Measurements from ENCODE around the gene TEX50. TPM values are rescaled to one million over a fixed set of nuclear protein-coding genes. Genes with fewer than 3 reads are reported as not detected.
"Not testable (repeated sequence)": the region's sequence is repeated elsewhere in the genome, so short reads cannot be mapped to it uniquely, and the experiment has no call there.

Gene TEX50
- total RNA-seq (2012; rRNA removed) = not detected in 2 replicates

- Histone ChIP-seq H3K9me3 (replicated peaks; ENCODE audit: low read length) (no peaks in the 10 kb centered on the region), H3K4me3 (ENCODE audit: low read length) (no peak within 1 kb of the TSS), H3K27me3 (ENCODE audit: control insufficient read depth, insufficient read depth, low read length) (no peaks in the 10 kb centered on the region), H3K4me1 (ENCODE audit: control insufficient read depth, insufficient read depth, low read length) (no peaks in the 10 kb centered on the region), H3K36me3 (ENCODE audit: insufficient read depth, low read length) (no peaks in the 10 kb centered on the region), H3K4me2 (ENCODE audit: low read length) (no peak within 1 kb of the TSS), H3K9ac (ENCODE audit: low read depth, low read length) (no peak within 1 kb of the TSS)
Measured at GRCh38 chr1:173635116-173635515, at the start of gene TEX50. TEX50 (plus strand) TSS chr1:173635338; CDS start chr1:173635522, 184 bp downstream.

GRCh38 chr1:173590557-173590956 lies 44.6 kb upstream of the TEX50 start:
- H3K4me1 ChIP-seq (ENCODE audit: control insufficient read depth, insufficient read depth, low read length) = no peaks in the 10 kb centered on the region
- no peaks in the 10 kb centered on the region for H3K27me3 ChIP-seq (ENCODE audit: control insufficient read depth, insufficient read depth, low read length)
- H3K9ac ChIP-seq (ENCODE audit: low read depth, low read length) = no peak overlapping the region
- H3K9me3 ChIP-seq (replicated peaks; ENCODE audit: low read length) = no peaks in the 10 kb centered on the region
- no peaks in the 10 kb centered on the region for H3K36me3 ChIP-seq (ENCODE audit: insufficient read depth, low read length)
- no peak overlapping the region for H3K4me3 ChIP-seq (ENCODE audit: low read length)
- no peak overlapping the region for H3K4me2 ChIP-seq (ENCODE audit: low read length)

- H3K4me3 ChIP-seq (ENCODE audit: low read length); H3K4me2 ChIP-seq (ENCODE audit: low read length); H3K9ac ChIP-seq (ENCODE audit: low read depth, low read length); H3K9me3 ChIP-seq (replicated peaks; ENCODE audit: low read length); H3K4me1 ChIP-seq (ENCODE audit: control insufficient read depth, insufficient read depth, low read length); H3K36me3 ChIP-seq (ENCODE audit: insufficient read depth, low read length); H3K27me3 ChIP-seq (ENCODE audit: control insufficient read depth, insufficient read depth, low read length): not testable (repeated sequence)
Measured at GRCh38 chr1:173591138-173591537, 44.0 kb upstream of the TEX50 start.

GRCh38 chr1:173596097-173596825 lies 38.9 kb upstream of the TEX50 start:
- no peak overlapping the region for H3K4me2 ChIP-seq (ENCODE audit: low read length)
- no peaks in the 10 kb centered on the region for H3K27me3 ChIP-seq (ENCODE audit: control insufficient read depth, insufficient read depth, low read length)
- H3K36me3 ChIP-seq (ENCODE audit: insufficient read depth, low read length) = no peaks in the 10 kb centered on the region
- no peaks in the 10 kb centered on the region for H3K9me3 ChIP-seq (replicated peaks; ENCODE audit: low read length)
- no peaks in the 10 kb centered on the region for H3K4me1 ChIP-seq (ENCODE audit: control insufficient read depth, insufficient read depth, low read length)
- H3K4me3 ChIP-seq (ENCODE audit: low read length) = no peak overlapping the region
- H3K9ac ChIP-seq (ENCODE audit: low read depth, low read length) = no peak overlapping the region

- Histone ChIP-seq H3K27me3 (ENCODE audit: control insufficient read depth, insufficient read depth, low read length) (no peaks in the 10 kb centered on the region), H3K4me3 (ENCODE audit: low read length) (no peak overlapping the region), H3K4me2 (ENCODE audit: low read length) (no peak overlapping the region), H3K9me3 (replicated peaks; ENCODE audit: low read length) (no peaks in the 10 kb centered on the region), H3K4me1 (ENCODE audit: control insufficient read depth, insufficient read depth, low read length) (no peaks in the 10 kb centered on the region), H3K9ac (ENCODE audit: low read depth, low read length) (no peak overlapping the region), H3K36me3 (ENCODE audit: insufficient read depth, low read length) (no peaks in the 10 kb centered on the region)
Measured at GRCh38 chr1:173601588-173601987, 33.5 kb upstream of the TEX50 start.

- Histone ChIP-seq H3K4me3 (ENCODE audit: low read length) (no peak within 1 kb of the TSS), H3K4me2 (ENCODE audit: low read length) (peak within 1 kb of the TSS; percentile 28), H3K27me3 (ENCODE audit: control insufficient read depth, insufficient read depth, low read length) (no peaks in the 10 kb centered on the region), H3K36me3 (ENCODE audit: insufficient read depth, low read length) (no peaks in the 10 kb centered on the region), H3K4me1 (ENCODE audit: control insufficient read depth, insufficient read depth, low read length) (no peaks in the 10 kb centered on the region), H3K9ac (ENCODE audit: low read depth, low read length) (no peak within 1 kb of the TSS), H3K9me3 (replicated peaks; ENCODE audit: low read length) (no peaks in the 10 kb centered on the region)
Measured at GRCh38 chr1:173603056-173603591, 32.0 kb upstream of the TEX50 start, which contains the start of gene SLC9C2. SLC9C2 (minus strand) TSS chr1:173603072; CDS start chr1:173601776, 1,296 bp downstream.

- H3K27me3 ChIP-seq (ENCODE audit: control insufficient read depth, insufficient read depth, low read length) = peaks cover 7% of the 10 kb centered on the region
- no peak overlapping the region for H3K9ac ChIP-seq (ENCODE audit: low read depth, low read length)
- no peak overlapping the region for H3K4me2 ChIP-seq (ENCODE audit: low read length)
- H3K4me3 ChIP-seq (ENCODE audit: low read length) = no peak overlapping the region
- H3K36me3 ChIP-seq (ENCODE audit: insufficient read depth, low read length) = no peaks in the 10 kb centered on the region
- H3K4me1 ChIP-seq (ENCODE audit: control insufficient read depth, insufficient read depth, low read length) = no peaks in the 10 kb centered on the region
- H3K9me3 ChIP-seq (replicated peaks; ENCODE audit: low read length) = no peaks in the 10 kb centered on the region
Measured at GRCh38 chr1:173608503-173609216, 26.5 kb upstream of the TEX50 start.

- H3K9ac ChIP-seq (ENCODE audit: low read depth, low read length); H3K4me2 ChIP-seq (ENCODE audit: low read length); H3K27me3 ChIP-seq (ENCODE audit: control insufficient read depth, insufficient read depth, low read length); H3K4me1 ChIP-seq (ENCODE audit: control insufficient read depth, insufficient read depth, low read length); H3K9me3 ChIP-seq (replicated peaks; ENCODE audit: low read length); H3K4me3 ChIP-seq (ENCODE audit: low read length); H3K36me3 ChIP-seq (ENCODE audit: insufficient read depth, low read length): not testable (repeated sequence)
Measured at GRCh38 chr1:173613086-173613485, 22.1 kb upstream of the TEX50 start.

- Histone ChIP-seq H3K4me1 (ENCODE audit: control insufficient read depth, insufficient read depth, low read length) (no peaks in the 10 kb centered on the region), H3K4me3 (ENCODE audit: low read length) (no peak overlapping the region), H3K9ac (ENCODE audit: low read depth, low read length) (no peak overlapping the region), H3K4me2 (ENCODE audit: low read length) (no peak overlapping the region), H3K9me3 (replicated peaks; ENCODE audit: low read length) (no peaks in the 10 kb centered on the region), H3K36me3 (ENCODE audit: insufficient read depth, low read length) (no peaks in the 10 kb centered on the region), H3K27me3 (ENCODE audit: control insufficient read depth, insufficient read depth, low read length) (no peaks in the 10 kb centered on the region)
Measured at GRCh38 chr1:173616859-173617258, 18.3 kb upstream of the TEX50 start.

- Histone ChIP-seq H3K27me3 (ENCODE audit: control insufficient read depth, insufficient read depth, low read length) (no peaks in the 10 kb centered on the region), H3K4me1 (ENCODE audit: control insufficient read depth, insufficient read depth, low read length) (no peaks in the 10 kb centered on the region), H3K36me3 (ENCODE audit: insufficient read depth, low read length) (no peaks in the 10 kb centered on the region), H3K4me2 (ENCODE audit: low read length) (no peak overlapping the region), H3K4me3 (ENCODE audit: low read length) (no peak overlapping the region), H3K9me3 (replicated peaks; ENCODE audit: low read length) (no peaks in the 10 kb centered on the region), H3K9ac (ENCODE audit: low read depth, low read length) (no peak overlapping the region)
Measured at GRCh38 chr1:173627269-173627668, 7.9 kb upstream of the TEX50 start.

GRCh38 chr1:173628888-173629287 lies 6.2 kb upstream of the TEX50 start:
- H3K27me3 ChIP-seq (ENCODE audit: control insufficient read depth, insufficient read depth, low read length) = no peaks in the 10 kb centered on the region
- no peaks in the 10 kb centered on the region for H3K4me1 ChIP-seq (ENCODE audit: control insufficient read depth, insufficient read depth, low read length)
- H3K9me3 ChIP-seq (replicated peaks; ENCODE audit: low read length) = no peaks in the 10 kb centered on the region
- H3K4me3 ChIP-seq (ENCODE audit: low read length) = no peak overlapping the region
- no peak overlapping the region for H3K4me2 ChIP-seq (ENCODE audit: low read length)
- H3K36me3 ChIP-seq (ENCODE audit: insufficient read depth, low read length) = no peaks in the 10 kb centered on the region
- no peak overlapping the region for H3K9ac ChIP-seq (ENCODE audit: low read depth, low read length)
